ENCODE data around the gene MED12. TPM values are rescaled to one million over a fixed set of nuclear protein-coding genes. Genes with fewer than 3 reads are reported as not detected.

The MED12 gene
- total RNA-seq, 3 donors from 2014 or later (not counting 1 experiment from before 2014, with no cell fraction given): 111 to 156 (median 115) TPM

DNA sequence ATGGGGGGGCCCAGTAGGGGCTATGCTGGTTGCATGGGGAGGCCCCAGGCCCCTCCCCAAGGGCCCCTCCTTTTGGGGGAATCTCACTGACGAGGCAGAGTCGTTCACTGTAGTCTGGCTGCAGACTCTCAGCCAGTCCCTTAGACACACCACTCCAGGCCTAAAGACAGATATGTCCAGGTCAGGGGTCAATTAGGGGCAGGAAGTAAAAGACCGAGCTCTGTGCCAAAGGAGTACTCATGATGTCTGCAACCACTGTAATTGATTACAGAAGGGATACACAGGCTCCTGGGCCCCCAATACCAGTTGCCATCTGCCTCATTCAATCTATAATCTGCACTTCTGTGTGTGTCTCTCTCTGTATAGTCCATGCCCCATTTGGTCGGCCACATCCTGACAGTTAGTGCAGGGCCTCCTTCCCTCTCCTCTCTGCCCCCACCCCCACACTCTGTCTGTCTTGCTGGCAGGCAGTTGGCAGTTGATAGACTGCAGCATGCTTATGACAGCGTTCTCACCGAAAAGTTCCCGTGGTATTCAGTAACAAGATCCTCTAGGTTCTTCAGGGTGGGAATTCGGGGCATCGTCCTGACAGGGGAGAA lies 10.5 kb upstream of the MED12 start:
- DNase-seq (peak in 1 of 2 donors; percentile 58), ATAC-seq (peak; percentile 11 to 43 (median 18))
- H3K36me3 Mint-ChIP-seq: peaks cover 5% of the 10 kb centered on the region
- TF ChIP-seq, protein P1, sequence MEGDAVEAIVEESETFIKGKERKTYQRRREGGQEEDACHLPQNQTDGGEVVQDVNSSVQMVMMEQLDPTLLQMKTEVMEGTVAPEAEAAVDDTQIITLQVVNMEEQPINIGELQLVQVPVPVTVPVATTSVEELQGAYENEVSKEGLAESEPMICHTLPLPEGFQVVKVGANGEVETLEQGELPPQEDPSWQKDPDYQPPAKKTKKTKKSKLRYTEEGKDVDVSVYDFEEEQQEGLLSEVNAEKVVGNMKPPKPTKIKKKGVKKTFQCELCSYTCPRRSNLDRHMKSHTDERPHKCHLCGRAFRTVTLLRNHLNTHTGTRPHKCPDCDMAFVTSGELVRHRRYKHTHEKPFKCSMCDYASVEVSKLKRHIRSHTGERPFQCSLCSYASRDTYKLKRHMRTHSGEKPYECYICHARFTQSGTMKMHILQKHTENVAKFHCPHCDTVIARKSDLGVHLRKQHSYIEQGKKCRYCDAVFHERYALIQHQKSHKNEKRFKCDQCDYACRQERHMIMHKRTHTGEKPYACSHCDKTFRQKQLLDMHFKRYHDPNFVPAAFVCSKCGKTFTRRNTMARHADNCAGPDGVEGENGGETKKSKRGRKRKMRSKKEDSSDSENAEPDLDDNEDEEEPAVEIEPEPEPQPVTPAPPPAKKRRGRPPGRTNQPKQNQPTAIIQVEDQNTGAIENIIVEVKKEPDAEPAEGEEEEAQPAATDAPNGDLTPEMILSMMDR (IDR thresholded peaks at IDR 0.05): no peak
- H3K9me3 Mint-ChIP-seq: no peaks in the 10 kb centered on the region
- H3K36me3 ChIP-seq (ENCODE audit: control insufficient read depth, insufficient read depth, low read length): peaks cover 29% of the 10 kb centered on the region
- no peaks in the 10 kb centered on the region for H3K9me3 ChIP-seq (ENCODE audit: control insufficient read depth, insufficient read depth, low read length)
- peak overlapping the region; percentile 74 for H3K4me3 ChIP-seq (ENCODE audit: low read length)
- intact Hi-C loops (cut with micrococcal nuclease): loop anchor here (10.0 kb wide), 1 partner anchor 427 kb away; the partner anchor contains the start of gene OGT
- peak overlapping the region; percentile 100 for H3K27ac ChIP-seq (ENCODE audit: low read length)
- peak overlapping the region; percentile 97 to 99 for H3K27ac Mint-ChIP-seq
- no peaks in the 10 kb centered on the region for H3K27me3 Mint-ChIP-seq (ENCODE audit: low read depth in 2 of 2)
- 6% methylated on average over 5 of the region's 9 CpGs for WGBS (ENCODE audit: insufficient coverage)
- H3K4me1 Mint-ChIP-seq: peaks cover 79 to 87% of the 10 kb centered on the region in 2 donors
- peak overlapping the region; percentile 84 for H3K4me3 Mint-ChIP-seq
- peaks cover 86% of the 10 kb centered on the region for H3K4me1 ChIP-seq (ENCODE audit: control insufficient read depth, insufficient read depth, low read length)
- no peaks in the 10 kb centered on the region for H3K27me3 ChIP-seq (ENCODE audit: control insufficient read depth, insufficient read depth, low read length)

DNA sequence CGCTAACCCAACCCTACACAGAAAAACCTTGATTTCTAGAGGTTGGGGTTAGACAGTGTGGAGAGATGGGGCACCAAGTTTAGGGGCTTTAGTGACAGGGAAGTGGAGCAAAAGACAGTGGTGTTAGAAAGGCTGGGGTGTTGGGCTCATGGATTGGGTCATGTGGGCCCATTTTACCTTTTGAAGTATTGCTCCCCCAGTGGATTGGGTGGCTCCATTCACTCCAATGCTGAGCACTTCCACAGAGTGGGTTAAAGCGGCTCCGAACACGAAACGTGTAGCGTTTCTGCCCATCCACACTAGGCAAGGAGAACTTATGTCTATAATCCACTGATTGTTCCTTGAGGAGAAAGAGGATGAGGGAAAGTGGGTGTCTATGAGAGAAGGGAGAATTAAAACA lies 9.3 kb upstream of the MED12 start:
- intact Hi-C loops (cut with micrococcal nuclease): loop anchor here (10.0 kb wide), 1 partner anchor 426 kb away; the partner anchor contains the start of gene OGT
- Mint-ChIP-seq H3K4me1 (peaks cover 76 to 81% of the 10 kb centered on the region in 2 donors), H3K9me3 (no peaks in the 10 kb centered on the region), H3K4me3 (peak overlapping the region; percentile 84), H3K27me3 (ENCODE audit: low read depth in 2 of 2) (no peaks in the 10 kb centered on the region), H3K27ac (peak overlapping the region; percentile 97 to 99), H3K36me3 (peaks cover 5% of the 10 kb centered on the region)
- WGBS (ENCODE audit: insufficient coverage): no CpG with 5 or more reads among the region's 6 CpGs
- Histone ChIP-seq H3K4me1 (ENCODE audit: control insufficient read depth, insufficient read depth, low read length) (peaks cover 79% of the 10 kb centered on the region), H3K27me3 (ENCODE audit: control insufficient read depth, insufficient read depth, low read length) (no peaks in the 10 kb centered on the region), H3K27ac (ENCODE audit: low read length) (peak overlapping the region; percentile 100), H3K36me3 (ENCODE audit: control insufficient read depth, insufficient read depth, low read length) (peaks cover 29% of the 10 kb centered on the region), H3K4me3 (ENCODE audit: low read length) (peak overlapping the region; percentile 74), H3K9me3 (ENCODE audit: control insufficient read depth, insufficient read depth, low read length) (no peaks in the 10 kb centered on the region)
- DNase-seq: peak in 1 of 2 donors; percentile 52
- TF ChIP-seq, protein P1 (IDR thresholded peaks at IDR 0.05): no peak
- no peak for ATAC-seq

DNA sequence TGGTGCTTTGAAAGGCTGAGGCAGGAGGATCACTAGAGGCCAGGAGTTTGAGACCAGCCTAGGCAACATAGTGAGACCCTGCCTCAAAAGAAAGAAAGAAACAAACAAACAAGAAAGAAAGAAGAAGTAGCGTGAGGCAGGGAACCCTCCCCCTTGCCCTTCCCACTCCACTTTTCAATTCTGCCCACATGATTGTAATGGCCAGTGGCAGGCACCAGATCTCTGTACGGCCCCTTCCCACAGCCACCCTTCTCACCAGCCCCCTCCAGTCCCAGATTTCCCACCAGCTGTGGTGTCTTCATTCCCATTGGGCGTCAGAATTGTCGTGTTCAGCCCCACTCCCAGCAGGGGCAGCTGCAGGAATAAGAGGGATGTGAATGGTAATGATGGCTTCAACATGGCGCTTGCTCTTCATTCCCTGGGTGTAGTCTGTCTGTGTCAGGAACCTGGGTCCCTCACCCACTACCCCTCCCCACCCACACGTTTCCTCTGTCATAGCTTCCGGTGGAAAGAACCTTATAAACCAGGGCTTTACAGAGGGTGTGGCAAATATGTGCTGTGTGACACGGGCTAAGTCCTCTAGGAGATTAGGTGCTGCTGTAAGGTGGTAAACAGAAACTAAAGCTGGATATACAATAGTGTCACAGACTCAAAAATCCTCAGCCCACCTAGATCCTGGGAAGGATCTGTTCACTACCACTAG lies 7.1 kb upstream of the MED12 start, which contains the start of gene IL2RG:
Gene IL2RG, minus strand, starts transcription at position 437 of the 703 bp plus-strand sequence. Its CDS starts 38 bp downstream, at position 399.
- ATAC-seq (peak; percentile 76 to 95 (median 85)), DNase-seq (peak; percentile 60 to 92)
- Mint-ChIP-seq H3K27ac (peak within 1 kb of the TSS; percentile 97 to 99), H3K9me3 (no peaks in the 10 kb centered on the region), H3K36me3 (no peaks in the 10 kb centered on the region), H3K27me3 (ENCODE audit: low read depth in 2 of 2) (no peaks in the 10 kb centered on the region), H3K4me3 (peak within 1 kb of the TSS; percentile 84), H3K4me1 (peaks cover 57 to 63% of the 10 kb centered on the region in 2 donors)
- peaks cover 57% of the 10 kb centered on the region for H3K4me1 ChIP-seq (ENCODE audit: control insufficient read depth, insufficient read depth, low read length)
- TF ChIP-seq, protein P1 (IDR thresholded peaks at IDR 0.05): no peak
- peaks cover 29% of the 10 kb centered on the region for H3K36me3 ChIP-seq (ENCODE audit: control insufficient read depth, insufficient read depth, low read length)
- peak within 1 kb of the TSS; percentile 74 for H3K4me3 ChIP-seq (ENCODE audit: low read length)
- no peaks in the 10 kb centered on the region for H3K9me3 ChIP-seq (ENCODE audit: control insufficient read depth, insufficient read depth, low read length)
- peak within 1 kb of the TSS; percentile 100 for H3K27ac ChIP-seq (ENCODE audit: low read length)
- H3K27me3 ChIP-seq (ENCODE audit: control insufficient read depth, insufficient read depth, low read length): no peaks in the 10 kb centered on the region
- intact Hi-C loops (cut with micrococcal nuclease): loop anchor here (2.0 to 5.0 kb wide), 3 partner anchors 14 to 256 kb away; partner anchors contain the start of genes SNX12 and TAF1
- WGBS (ENCODE audit: insufficient coverage): 0% methylated on average over 1 of the region's 8 CpGs
